HepG2 (cell line): Measurements from ENCODE around the gene APBB1IP. TPM values are rescaled to one million over a fixed set of nuclear protein-coding genes. Genes with fewer than 3 reads are reported as not detected.

ENCODE experiments used
- polyA plus RNA-seq, 8 experiments: library from polyadenylated mRNA; depleted of rRNA in 3 of 8; stranded (reverse) in 7 of 8; unstranded in 1 of 8; fragments of >200 nt; fragmentation: Illumina TruSeq in 4 of 8; extraction: Trizol in 4 of 8; gene quantifications; 2 replicates each; pipeline versions ENCODE4 v1.2.1 to v1.2.3, GENCODE V29; 2011 to 2016; ENCODE audit warnings: low read depth in 4 of 8, missing spikeins in 1 of 8, mixed read lengths in 1 of 8; ENCODE audit not compliant: insufficient read depth in 1 of 8
- small RNA-seq, 3 experiments: library from RNA; depleted of rRNA; stranded (forward); fragments of <200 nt; gene quantifications; one replicate each; pipeline ENCODE3, GENCODE V24; 2012; ENCODE audit warnings: low read depth in 2 of 3, low replicate concordance in 1 of 3; ENCODE audit not compliant: insufficient read length in 3 of 3, insufficient read depth in 2 of 3
- total RNA-seq, 5 experiments: library from RNA; depleted of rRNA; stranded (reverse); fragments of >200 nt; fragmentation: Illumina TruSeq; extraction: Trizol; gene quantifications; 2 replicates each; pipeline ENCODE4 v1.2.3, GENCODE V29; 2016; ENCODE audit warnings: low read depth in 1 of 5

Gene APBB1IP
- total and polyA plus RNA-seq, 2 of the 13 experiments (the other 11 are each of a cell fraction or from before 2014, with no cell fraction given), result 0.08 TPM; not detected in 1

Small RNAs within 50 kb of the gene (small RNA-seq; reads per million reads assigned to genes)
- gene RNA5SP307, result 0 to 1.9 (median 0) reads per million in 3 experiments

Other genes starting within 250 kb of the APBB1IP start
- gene GAD2, start 221.6 kb upstream of the APBB1IP start, total RNA-seq (2016; rRNA removed; fragmentation: Illumina TruSeq; extraction: Trizol), result not detected in 2 replicates
- gene GAD2, start 221.6 kb upstream of the APBB1IP start, polyA plus RNA-seq (2011; rRNA removed), result not detected in 2 replicates